K562 (cell line): ENCODE data around the gene CAMK2A. TPM values are rescaled to one million over a fixed set of nuclear protein-coding genes. Genes with fewer than 3 reads are reported as not detected.

Experiments used
- CEBPG ChIP-seq, 3 experiments: fragments of 200-800 bp in 1 of 3; sonication (Bioruptor generic) in 1 of 3; sonication (generic) in 1 of 3; formaldehyde crosslinking in 1 of 3; IDR thresholded peaks in 2 of 3; conservative IDR thresholded peaks in 1 of 3; 2 replicates each; pipeline versions ENCODE4 v1.6.1 to v1.8.0; 2016 to 2022; ENCODE audit warnings: missing compliant biosample characterization in 2 of 3, missing genetic modification characterization in 2 of 3, mild to moderate bottlenecking in 1 of 3, missing genetic modification reagents in 1 of 3
- CREM ChIP-seq: IDR thresholded peaks from 2 replicates; pipeline ENCODE4 v1.6.1; 2014; ENCODE audit warnings: antibody characterized with exemption, low read depth
- FOSL1 ChIP-seq: fragments of 200-800 bp; sonication (Bioruptor generic); conservative IDR thresholded peaks from 2 replicates; pipeline ENCODE4 v1.6.1; 2016; ENCODE audit warnings: missing genetic modification characterization, missing compliant biosample characterization
- JUN ChIP-seq, 2 experiments: sonication (generic) in 1 of 2; formaldehyde crosslinking in 1 of 2; IDR thresholded peaks; 2 replicates each; pipeline versions ENCODE4 v1.6.1 to v1.8.0; 2012 to 2022; ENCODE audit warnings: borderline replicate concordance in 2 of 2, mild to moderate bottlenecking in 2 of 2, improper control_type of control experiment in 1 of 2, low read depth in 1 of 2, low read length in 1 of 2, missing genetic modification reagents in 1 of 2
- SRSF3 ChIP-seq: fragments of 200-400 bp; formaldehyde crosslinking; IDR thresholded peaks from 2 replicates; pipeline ENCODE4 v1.6.1; 2016; ENCODE audit warnings: mild to moderate bottlenecking, low read length, moderate library complexity; ENCODE audit not compliant: insufficient read depth
- TBL1XR1 ChIP-seq, 2 experiments: IDR thresholded peaks; 2 replicates each; pipeline ENCODE4 v1.6.1; 2012; ENCODE audit warnings: improper control_type of control experiment in 2 of 2, low read length in 2 of 2, mild to moderate bottlenecking in 1 of 2
- USF1 ChIP-seq: sonication (generic); formaldehyde crosslinking; IDR thresholded peaks from 2 replicates; pipeline ENCODE4 v1.9.0; 2022; ENCODE audit warnings: mild to moderate bottlenecking, missing genetic modification reagents
- USF2 ChIP-seq: sonication (generic); formaldehyde crosslinking; IDR thresholded peaks from 2 replicates; pipeline ENCODE4 v1.5.0; 2020; ENCODE audit warnings: missing genetic modification reagents
- ZNF224 ChIP-seq: sonication (generic); formaldehyde crosslinking; IDR thresholded peaks from 2 replicates; pipeline ENCODE4 v1.8.0; 2022; ENCODE audit warnings: mild to moderate bottlenecking, missing genetic modification reagents
- ZNF311 ChIP-seq: fragments of 250-450 bp; sonication (Bioruptor Pico); IDR thresholded peaks from 2 replicates; pipeline ENCODE4 v1.4.0; 2020; ENCODE audit warnings: mild to moderate bottlenecking, moderate library complexity
- polyA plus RNA-seq, 8 experiments: library from polyadenylated mRNA; depleted of rRNA in 4 of 8; stranded (reverse) in 5 of 8; unstranded in 3 of 8; fragments of >200 nt; fragmentation: Nextera tagmentation in 2 of 8; fragmentation: Illumina TruSeq in 1 of 8; extraction: Ambion mirVana in 2 of 8; extraction: Trizol in 1 of 8; gene quantifications; 2 replicates each; pipeline versions ENCODE4 v1.2.1 to v1.2.3, GENCODE V29; 2011 to 2014; ENCODE audit warnings: inconsistent platforms in 1 of 8, missing spikeins in 1 of 8
- total RNA-seq, 7 experiments: library from RNA; depleted of rRNA in 6 of 7; stranded (reverse); fragments of >200 nt in 6 of 7; fragmentation: Illumina TruSeq in 2 of 7; extraction: Trizol in 2 of 7; gene quantifications; 2 replicates each; pipeline versions ENCODE4 v1.2.1 to v1.2.3, GENCODE V29; 2011 to 2021; ENCODE audit warnings: low replicate concordance in 1 of 7
- TF ChIP-seq, protein P1 (sequence below): fragments of 450-650 bp; IDR thresholded peaks from 2 replicates; pipeline ENCODE4 v1.6.1; 2016; ENCODE audit warnings: mild to moderate bottlenecking, moderate library complexity

The CAMK2A gene
- total and polyA plus RNA-seq, 9 of the 15 experiments (the other 6 are each of a cell fraction or from before 2014, with no cell fraction given): 0.01 to 0.18 (median 0.04) TPM; not detected in 6

GRCh38 chr5:150320044-150320613, 30.6 kb upstream of the CAMK2A start (continued):
- TF ChIP-seq, protein P1, sequence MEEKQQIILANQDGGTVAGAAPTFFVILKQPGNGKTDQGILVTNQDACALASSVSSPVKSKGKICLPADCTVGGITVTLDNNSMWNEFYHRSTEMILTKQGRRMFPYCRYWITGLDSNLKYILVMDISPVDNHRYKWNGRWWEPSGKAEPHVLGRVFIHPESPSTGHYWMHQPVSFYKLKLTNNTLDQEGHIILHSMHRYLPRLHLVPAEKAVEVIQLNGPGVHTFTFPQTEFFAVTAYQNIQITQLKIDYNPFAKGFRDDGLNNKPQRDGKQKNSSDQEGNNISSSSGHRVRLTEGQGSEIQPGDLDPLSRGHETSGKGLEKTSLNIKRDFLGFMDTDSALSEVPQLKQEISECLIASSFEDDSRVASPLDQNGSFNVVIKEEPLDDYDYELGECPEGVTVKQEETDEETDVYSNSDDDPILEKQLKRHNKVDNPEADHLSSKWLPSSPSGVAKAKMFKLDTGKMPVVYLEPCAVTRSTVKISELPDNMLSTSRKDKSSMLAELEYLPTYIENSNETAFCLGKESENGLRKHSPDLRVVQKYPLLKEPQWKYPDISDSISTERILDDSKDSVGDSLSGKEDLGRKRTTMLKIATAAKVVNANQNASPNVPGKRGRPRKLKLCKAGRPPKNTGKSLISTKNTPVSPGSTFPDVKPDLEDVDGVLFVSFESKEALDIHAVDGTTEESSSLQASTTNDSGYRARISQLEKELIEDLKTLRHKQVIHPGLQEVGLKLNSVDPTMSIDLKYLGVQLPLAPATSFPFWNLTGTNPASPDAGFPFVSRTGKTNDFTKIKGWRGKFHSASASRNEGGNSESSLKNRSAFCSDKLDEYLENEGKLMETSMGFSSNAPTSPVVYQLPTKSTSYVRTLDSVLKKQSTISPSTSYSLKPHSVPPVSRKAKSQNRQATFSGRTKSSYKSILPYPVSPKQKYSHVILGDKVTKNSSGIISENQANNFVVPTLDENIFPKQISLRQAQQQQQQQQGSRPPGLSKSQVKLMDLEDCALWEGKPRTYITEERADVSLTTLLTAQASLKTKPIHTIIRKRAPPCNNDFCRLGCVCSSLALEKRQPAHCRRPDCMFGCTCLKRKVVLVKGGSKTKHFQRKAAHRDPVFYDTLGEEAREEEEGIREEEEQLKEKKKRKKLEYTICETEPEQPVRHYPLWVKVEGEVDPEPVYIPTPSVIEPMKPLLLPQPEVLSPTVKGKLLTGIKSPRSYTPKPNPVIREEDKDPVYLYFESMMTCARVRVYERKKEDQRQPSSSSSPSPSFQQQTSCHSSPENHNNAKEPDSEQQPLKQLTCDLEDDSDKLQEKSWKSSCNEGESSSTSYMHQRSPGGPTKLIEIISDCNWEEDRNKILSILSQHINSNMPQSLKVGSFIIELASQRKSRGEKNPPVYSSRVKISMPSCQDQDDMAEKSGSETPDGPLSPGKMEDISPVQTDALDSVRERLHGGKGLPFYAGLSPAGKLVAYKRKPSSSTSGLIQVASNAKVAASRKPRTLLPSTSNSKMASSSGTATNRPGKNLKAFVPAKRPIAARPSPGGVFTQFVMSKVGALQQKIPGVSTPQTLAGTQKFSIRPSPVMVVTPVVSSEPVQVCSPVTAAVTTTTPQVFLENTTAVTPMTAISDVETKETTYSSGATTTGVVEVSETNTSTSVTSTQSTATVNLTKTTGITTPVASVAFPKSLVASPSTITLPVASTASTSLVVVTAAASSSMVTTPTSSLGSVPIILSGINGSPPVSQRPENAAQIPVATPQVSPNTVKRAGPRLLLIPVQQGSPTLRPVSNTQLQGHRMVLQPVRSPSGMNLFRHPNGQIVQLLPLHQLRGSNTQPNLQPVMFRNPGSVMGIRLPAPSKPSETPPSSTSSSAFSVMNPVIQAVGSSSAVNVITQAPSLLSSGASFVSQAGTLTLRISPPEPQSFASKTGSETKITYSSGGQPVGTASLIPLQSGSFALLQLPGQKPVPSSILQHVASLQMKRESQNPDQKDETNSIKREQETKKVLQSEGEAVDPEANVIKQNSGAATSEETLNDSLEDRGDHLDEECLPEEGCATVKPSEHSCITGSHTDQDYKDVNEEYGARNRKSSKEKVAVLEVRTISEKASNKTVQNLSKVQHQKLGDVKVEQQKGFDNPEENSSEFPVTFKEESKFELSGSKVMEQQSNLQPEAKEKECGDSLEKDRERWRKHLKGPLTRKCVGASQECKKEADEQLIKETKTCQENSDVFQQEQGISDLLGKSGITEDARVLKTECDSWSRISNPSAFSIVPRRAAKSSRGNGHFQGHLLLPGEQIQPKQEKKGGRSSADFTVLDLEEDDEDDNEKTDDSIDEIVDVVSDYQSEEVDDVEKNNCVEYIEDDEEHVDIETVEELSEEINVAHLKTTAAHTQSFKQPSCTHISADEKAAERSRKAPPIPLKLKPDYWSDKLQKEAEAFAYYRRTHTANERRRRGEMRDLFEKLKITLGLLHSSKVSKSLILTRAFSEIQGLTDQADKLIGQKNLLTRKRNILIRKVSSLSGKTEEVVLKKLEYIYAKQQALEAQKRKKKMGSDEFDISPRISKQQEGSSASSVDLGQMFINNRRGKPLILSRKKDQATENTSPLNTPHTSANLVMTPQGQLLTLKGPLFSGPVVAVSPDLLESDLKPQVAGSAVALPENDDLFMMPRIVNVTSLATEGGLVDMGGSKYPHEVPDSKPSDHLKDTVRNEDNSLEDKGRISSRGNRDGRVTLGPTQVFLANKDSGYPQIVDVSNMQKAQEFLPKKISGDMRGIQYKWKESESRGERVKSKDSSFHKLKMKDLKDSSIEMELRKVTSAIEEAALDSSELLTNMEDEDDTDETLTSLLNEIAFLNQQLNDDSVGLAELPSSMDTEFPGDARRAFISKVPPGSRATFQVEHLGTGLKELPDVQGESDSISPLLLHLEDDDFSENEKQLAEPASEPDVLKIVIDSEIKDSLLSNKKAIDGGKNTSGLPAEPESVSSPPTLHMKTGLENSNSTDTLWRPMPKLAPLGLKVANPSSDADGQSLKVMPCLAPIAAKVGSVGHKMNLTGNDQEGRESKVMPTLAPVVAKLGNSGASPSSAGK: peak; percentile 43; the same call in 1 of the 2 replicates
- TF ChIP-seq SRSF3 (no peak), TBL1XR1 (IDR thresholded peaks at IDR 0.05; ENCODE audit: low read length in 2 of 2) (no peak), FOSL1 (peak; percentile 68), USF1 (CRISPR knock-in tag) (peak; percentile 67), JUN (IDR thresholded peaks at IDR 0.05; ENCODE audit: borderline replicate concordance, low read depth, low read length) (no peak), JUN (CRISPR knock-in tag; IDR thresholded peaks at IDR 0.05; ENCODE audit: borderline replicate concordance) (no peak), ZNF311 (CRISPR knock-in tag) (no peak), CREM (no peak), ZNF224 (CRISPR knock-in tag) (no peak), USF2 (CRISPR knock-in tag) (peak; percentile 53; the same call in 1 of the 2 replicates), CEBPG (CRISPR knock-in tag; IDR thresholded peaks at IDR 0.05) (peak; percentile 41; the same call in 1 of the 2 replicates), CEBPG (tag; conservative IDR thresholded peaks at IDR 0.05 in 1 of 2, IDR thresholded peaks at IDR 0.05 in 1 of 2) (0 out of 4 replicates have a peak, but pooled peaks of 1 of the 2 experiments have one; percentile 49)
